ENCODE results near the gene TP73.

GRCh38 chr1:3664700-3665375, 12.5 kb downstream of the TP73 start:
- TF ChIP-seq, protein P1, sequence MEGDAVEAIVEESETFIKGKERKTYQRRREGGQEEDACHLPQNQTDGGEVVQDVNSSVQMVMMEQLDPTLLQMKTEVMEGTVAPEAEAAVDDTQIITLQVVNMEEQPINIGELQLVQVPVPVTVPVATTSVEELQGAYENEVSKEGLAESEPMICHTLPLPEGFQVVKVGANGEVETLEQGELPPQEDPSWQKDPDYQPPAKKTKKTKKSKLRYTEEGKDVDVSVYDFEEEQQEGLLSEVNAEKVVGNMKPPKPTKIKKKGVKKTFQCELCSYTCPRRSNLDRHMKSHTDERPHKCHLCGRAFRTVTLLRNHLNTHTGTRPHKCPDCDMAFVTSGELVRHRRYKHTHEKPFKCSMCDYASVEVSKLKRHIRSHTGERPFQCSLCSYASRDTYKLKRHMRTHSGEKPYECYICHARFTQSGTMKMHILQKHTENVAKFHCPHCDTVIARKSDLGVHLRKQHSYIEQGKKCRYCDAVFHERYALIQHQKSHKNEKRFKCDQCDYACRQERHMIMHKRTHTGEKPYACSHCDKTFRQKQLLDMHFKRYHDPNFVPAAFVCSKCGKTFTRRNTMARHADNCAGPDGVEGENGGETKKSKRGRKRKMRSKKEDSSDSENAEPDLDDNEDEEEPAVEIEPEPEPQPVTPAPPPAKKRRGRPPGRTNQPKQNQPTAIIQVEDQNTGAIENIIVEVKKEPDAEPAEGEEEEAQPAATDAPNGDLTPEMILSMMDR (IDR thresholded peaks at IDR 0.05), result no peak
- no peak for TF ChIP-seq EZH2 (IDR thresholded peaks at IDR 0.05; ENCODE audit: borderline replicate concordance, insufficient read depth, low read depth, low read length, poor library complexity, severe bottlenecking)

Measured in B cell (primary cell).